Measurements from ENCODE around the gene BTRC. TPM values are rescaled to one million over a fixed set of nuclear protein-coding genes. Genes with fewer than 3 reads are reported as not detected.
A peak's percentile ranks its signal among the peaks of the same experiment; 100 is the strongest.

BTRC gene
- total RNA-seq, 4 donors from 2014 or later, result 14.7 to 23.0 (median 16.8) TPM

DNA sequence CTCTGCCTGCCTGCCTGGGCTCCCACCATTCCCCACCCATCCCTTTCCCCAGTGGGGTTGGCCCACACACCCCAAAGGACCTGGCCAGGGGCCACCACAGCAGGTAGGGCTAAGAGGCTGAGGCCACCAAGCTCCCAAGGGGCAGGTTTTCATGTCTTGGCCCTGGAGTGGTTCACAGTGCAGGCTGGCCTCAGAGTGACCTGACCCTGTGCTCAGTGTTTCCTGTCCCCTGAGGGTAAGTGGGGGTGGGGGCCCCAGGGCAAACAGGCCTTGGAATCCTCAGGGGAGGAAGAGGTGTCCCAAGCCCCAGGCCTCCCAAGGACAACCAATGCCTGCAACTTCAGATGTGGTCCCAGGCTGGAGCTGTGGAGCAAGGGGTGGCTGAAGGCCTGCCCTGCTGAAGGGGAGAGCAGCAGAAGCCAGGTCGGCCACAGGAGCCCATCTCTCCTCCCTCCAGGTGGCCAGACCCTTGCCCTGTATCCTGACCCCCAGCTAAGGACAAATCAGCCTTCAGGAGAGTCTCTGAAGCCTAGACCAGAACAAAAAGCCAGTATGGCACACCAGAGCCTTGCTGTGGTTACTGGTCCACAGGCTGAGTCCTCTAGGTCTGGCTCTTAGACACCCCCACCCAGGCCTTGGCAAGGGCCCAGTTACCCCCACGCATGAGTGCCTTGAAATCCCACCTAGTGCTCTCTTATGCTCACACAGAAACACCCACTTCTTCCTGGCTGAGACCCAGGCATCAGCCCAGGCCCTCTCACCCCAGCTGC lies 206.5 kb downstream of the BTRC start:
- WGBS, 2 donors, result 51 to 66% methylated on average over 2 of the region's 2 CpGs
- TF ChIP-seq POLR2A (IDR thresholded peaks at IDR 0.05), result no peak
- TF ChIP-seq, protein P1, sequence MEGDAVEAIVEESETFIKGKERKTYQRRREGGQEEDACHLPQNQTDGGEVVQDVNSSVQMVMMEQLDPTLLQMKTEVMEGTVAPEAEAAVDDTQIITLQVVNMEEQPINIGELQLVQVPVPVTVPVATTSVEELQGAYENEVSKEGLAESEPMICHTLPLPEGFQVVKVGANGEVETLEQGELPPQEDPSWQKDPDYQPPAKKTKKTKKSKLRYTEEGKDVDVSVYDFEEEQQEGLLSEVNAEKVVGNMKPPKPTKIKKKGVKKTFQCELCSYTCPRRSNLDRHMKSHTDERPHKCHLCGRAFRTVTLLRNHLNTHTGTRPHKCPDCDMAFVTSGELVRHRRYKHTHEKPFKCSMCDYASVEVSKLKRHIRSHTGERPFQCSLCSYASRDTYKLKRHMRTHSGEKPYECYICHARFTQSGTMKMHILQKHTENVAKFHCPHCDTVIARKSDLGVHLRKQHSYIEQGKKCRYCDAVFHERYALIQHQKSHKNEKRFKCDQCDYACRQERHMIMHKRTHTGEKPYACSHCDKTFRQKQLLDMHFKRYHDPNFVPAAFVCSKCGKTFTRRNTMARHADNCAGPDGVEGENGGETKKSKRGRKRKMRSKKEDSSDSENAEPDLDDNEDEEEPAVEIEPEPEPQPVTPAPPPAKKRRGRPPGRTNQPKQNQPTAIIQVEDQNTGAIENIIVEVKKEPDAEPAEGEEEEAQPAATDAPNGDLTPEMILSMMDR (IDR thresholded peaks at IDR 0.05), result no peak
- intact Hi-C loops (cut with DNase I; ENCODE audit: low total_unique reads), result no loop called here
- peak in 1 of 2 donors; percentile 83 for DNase-seq (ENCODE audit: low spot score in 2 of 2)
- H3K4me3 ChIP-seq (ENCODE audit: low read depth, poor library complexity, severe bottlenecking), result no peak overlapping the region

DNA sequence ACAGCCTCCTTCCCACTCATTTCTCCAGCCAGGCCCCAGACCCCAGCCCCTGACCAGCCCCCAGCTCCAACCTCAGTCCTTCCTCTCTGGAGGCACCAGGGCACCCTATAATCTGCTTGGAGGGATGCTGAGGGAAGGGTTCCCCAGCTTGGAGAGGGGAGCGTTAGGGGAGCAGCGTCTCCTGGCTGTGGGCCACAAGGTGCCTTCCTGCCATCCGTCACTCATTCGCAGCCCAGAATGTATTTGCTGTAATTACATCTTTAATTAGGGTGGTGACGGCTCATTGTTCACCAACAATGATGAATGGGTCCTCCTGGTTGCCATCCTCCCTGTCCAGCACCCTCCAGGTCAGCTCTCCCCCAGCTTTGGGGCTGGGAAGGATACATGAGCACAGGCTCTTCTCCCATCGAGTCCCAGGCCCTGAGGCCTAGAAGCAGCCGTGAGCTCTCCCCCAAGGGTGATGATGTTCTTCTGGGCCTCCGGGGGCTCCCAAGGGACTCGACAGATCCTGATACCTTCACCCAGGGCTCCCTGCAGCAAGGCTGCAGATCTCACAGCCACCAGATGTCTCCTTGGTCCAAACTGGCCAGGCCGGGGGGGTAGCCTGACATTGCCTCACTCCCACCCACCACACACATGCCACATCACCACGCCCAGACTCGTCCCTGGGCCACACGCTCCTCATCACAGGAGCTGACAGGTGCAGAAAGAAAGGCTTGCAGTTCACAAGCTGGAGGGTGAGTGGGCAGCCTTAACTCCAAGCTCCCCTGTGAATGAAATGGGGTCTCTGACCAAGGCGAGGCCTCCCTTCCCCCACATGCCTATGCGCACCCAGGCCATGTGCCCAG lies 207.3 kb downstream of the BTRC start:
- WGBS, 2 donors, result 68 to 70% methylated on average over 13 to 15 of the region's 15 CpGs
- TF ChIP-seq POLR2A (IDR thresholded peaks at IDR 0.05), result no peak
- TF ChIP-seq, protein P1 (IDR thresholded peaks at IDR 0.05), result no peak
- peak in 1 of 2 donors; percentile 80 for DNase-seq (ENCODE audit: low spot score in 2 of 2)
- no peak overlapping the region for H3K4me3 ChIP-seq (ENCODE audit: low read depth, poor library complexity, severe bottlenecking)
- intact Hi-C loops (cut with DNase I; ENCODE audit: low total_unique reads), result no loop called here

DNA sequence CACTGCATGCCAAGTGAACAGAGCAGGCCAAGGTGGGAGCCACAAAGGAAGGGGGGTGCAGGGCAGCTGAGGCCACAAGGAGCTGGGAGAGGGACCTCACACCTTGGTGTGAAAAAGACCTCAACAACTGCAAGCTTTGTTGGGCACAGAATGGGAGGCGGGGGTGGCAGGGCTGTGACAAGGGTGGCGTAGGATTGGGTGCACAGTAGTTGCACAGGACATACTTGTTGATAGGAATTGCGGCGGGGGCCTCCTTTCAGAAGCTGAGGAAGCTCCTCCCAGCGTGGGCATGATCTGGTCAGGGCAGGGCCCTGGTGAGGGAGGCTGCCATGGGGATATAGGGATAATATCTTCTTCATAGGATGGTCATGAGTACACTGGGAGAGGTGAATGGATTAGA lies 208.3 kb downstream of the BTRC start:
- peak in 1 of 2 donors; percentile 78 for DNase-seq (ENCODE audit: low spot score in 2 of 2)
- TF ChIP-seq POLR2A (IDR thresholded peaks at IDR 0.05), result no peak
- TF ChIP-seq, protein P1 (IDR thresholded peaks at IDR 0.05), result no peak
- 79 to 88% methylated on average over 5 of the region's 5 CpGs for WGBS, 2 donors
- no peak overlapping the region for H3K4me3 ChIP-seq (ENCODE audit: low read depth, poor library complexity, severe bottlenecking)
- intact Hi-C loops (cut with DNase I; ENCODE audit: low total_unique reads), result no loop called here

DNA sequence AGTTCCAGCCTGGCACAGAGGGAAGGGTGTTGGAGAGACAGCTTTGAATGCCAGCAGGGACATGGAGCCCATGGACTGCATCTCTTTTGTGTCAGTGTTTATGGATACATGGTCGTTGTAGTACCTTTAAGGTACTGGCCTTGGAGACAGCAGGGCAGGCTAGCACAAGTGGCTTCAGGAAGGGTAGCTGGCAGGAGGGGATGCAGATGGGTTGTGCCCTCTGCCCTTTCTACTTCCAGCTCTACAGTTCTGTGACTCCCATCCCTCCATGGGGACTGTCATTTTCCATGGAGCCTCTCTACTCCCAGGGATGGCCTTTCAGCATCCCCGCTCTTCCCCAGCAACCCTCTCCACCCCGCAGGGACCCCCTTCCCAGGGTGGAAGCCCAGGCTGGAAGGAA lies 209.0 kb downstream of the BTRC start:
- TF ChIP-seq POLR2A (IDR thresholded peaks at IDR 0.05), result no peak
- TF ChIP-seq, protein P1 (IDR thresholded peaks at IDR 0.05), result no peak
- peak in 1 of 2 donors; percentile 75 for DNase-seq (ENCODE audit: low spot score in 2 of 2)
- intact Hi-C loops (cut with DNase I; ENCODE audit: low total_unique reads), result no loop called here
- WGBS, 2 donors, result 70 to 72% methylated on average over 3 of the region's 3 CpGs
- H3K4me3 ChIP-seq (ENCODE audit: low read depth, poor library complexity, severe bottlenecking), result no peak overlapping the region

DNA sequence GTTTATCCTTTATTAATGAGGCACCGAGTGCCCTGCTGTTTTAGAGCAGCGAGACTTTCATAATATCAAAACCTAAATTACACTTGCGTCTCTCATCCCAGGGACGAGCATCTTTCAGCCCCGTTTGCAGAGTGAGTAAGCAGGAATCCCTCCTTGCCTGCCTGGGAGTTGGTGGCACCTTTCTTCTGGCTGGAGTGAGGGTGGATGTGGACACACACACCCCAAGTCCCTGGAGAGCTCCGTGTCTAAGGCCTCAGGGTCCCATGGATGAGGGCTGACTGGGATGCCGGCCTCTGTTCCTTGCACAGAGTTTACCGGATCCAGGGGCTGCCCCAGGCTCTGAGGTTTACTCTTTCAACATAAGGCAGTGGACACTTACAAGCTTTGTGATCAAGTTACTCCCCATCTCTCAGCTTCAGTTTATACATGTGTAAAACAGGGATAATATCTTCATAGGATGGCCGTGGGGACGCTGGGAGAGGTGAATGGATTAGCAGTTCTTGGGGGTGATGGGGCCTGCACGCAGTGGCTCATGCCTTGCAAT lies 209.6 kb downstream of the BTRC start:
- TF ChIP-seq, protein P1 (IDR thresholded peaks at IDR 0.05), result no peak
- no peak for TF ChIP-seq POLR2A (IDR thresholded peaks at IDR 0.05)
- intact Hi-C loops (cut with DNase I; ENCODE audit: low total_unique reads), result no loop called here
- 67 to 69% methylated on average over 11 of the region's 11 CpGs for WGBS, 2 donors
- no peak overlapping the region for H3K4me3 ChIP-seq (ENCODE audit: low read depth, poor library complexity, severe bottlenecking)
- DNase-seq (ENCODE audit: low spot score in 2 of 2), result peak in 1 of 2 donors; percentile 34

All from lower leg skin (tissue), 4 donors.